Fibroblast of lung (primary cell): ENCODE measurements around the gene LUZP2.

Experiments used
- CTCF ChIP-seq, 2 donors: IDR thresholded peaks in 1 of 2; conservative IDR thresholded peaks in 1 of 2; 1 replicate in 1 of 2; 2 replicates in 1 of 2; pipeline ENCODE4 v1.5.1; 2011 to 2012; ENCODE audit warnings: low read length in 2 of 2, control low read depth in 1 of 2, inconsistent platforms in 1 of 2, low read depth in 1 of 2, mild to moderate bottlenecking in 1 of 2
- EZH2 ChIP-seq: IDR thresholded peaks from 2 replicates; pipeline ENCODE4 v1.5.1; 2012; ENCODE audit warnings: low read length, control low read depth, mild to moderate bottlenecking; ENCODE audit errors: missing control alignments

DNA sequence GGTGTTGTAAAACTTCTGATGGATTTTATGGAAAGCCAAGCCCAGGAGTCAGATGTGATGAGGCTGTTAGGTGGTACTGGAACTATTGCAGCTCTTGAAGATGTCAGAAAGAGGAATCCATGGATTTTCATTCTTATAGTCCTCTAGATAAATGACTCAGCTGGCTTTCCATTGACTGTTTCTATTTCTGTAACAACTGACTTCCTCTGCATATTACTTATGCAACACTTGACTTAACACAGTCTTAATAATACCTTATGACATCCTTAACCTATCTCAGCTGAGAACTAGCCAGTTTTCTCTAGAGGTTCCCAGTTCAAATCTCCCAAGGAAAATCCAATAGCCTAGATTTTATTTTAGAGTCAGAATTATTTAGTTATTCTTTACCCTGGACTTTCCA is 263.8 kb downstream of the LUZP2 start:
- TF ChIP-seq CTCF (conservative IDR thresholded peaks at IDR 0.05 in 1 of 2, IDR thresholded peaks at IDR 0.05 in 1 of 2; ENCODE audit: low read depth in 1 of 2, low read length in 2 of 2) = no peak
- TF ChIP-seq EZH2 = no peak
